Neuron (in vitro differentiated cells): Measurements from ENCODE around the gene ADAMTS16.

Experiments used
- H2AFZ ChIP-seq: one replicate; pipeline ENCODE4 v1.6.1; 2013; ENCODE audit warnings: low read depth, mild to moderate bottlenecking, inconsistent platforms, low read length, moderate library complexity
- H3K27me3 ChIP-seq: one replicate; pipeline ENCODE4 v1.6.1; 2013; ENCODE audit warnings: low read length; ENCODE audit not compliant: insufficient read depth
- H3K36me3 ChIP-seq: one replicate; pipeline ENCODE4 v1.6.1; 2013; ENCODE audit warnings: low read length; ENCODE audit not compliant: insufficient read depth
- H3K4me1 ChIP-seq: one replicate; pipeline ENCODE4 v1.6.1; 2013; ENCODE audit warnings: low read length; ENCODE audit not compliant: insufficient read depth
- H3K4me3 ChIP-seq: 2 replicates; pipeline ENCODE4 v1.5.1; 2013; ENCODE audit warnings: mild to moderate bottlenecking, low read length, moderate library complexity
- H3K9me3 ChIP-seq: one replicate; pipeline ENCODE4 v1.6.1; 2013; ENCODE audit warnings: low read length

The ADAMTS16 gene

GRCh38 chr5:5181650-5182324 lies 41.7 kb downstream of the ADAMTS16 start:
- no peaks in the 10 kb centered on the region for H3K36me3 ChIP-seq
- no peak overlapping the region for H3K4me3 ChIP-seq
- no peaks in the 10 kb centered on the region for H3K9me3 ChIP-seq
- no peak overlapping the region for H2AFZ ChIP-seq
- peaks cover 2% of the 10 kb centered on the region for H3K27me3 ChIP-seq
- H3K4me1 ChIP-seq: no peaks in the 10 kb centered on the region

- Histone ChIP-seq H3K4me1 (no peaks in the 10 kb centered on the region), H2AFZ (no peak overlapping the region), H3K9me3 (no peaks in the 10 kb centered on the region), H3K36me3 (no peaks in the 10 kb centered on the region), H3K27me3 (peaks cover 2% of the 10 kb centered on the region), H3K4me3 (no peak overlapping the region)
These were observed 42.5 kb downstream of the ADAMTS16 start for GRCh38 chr5:5182508-5183188.

- H3K36me3 ChIP-seq: no peaks in the 10 kb centered on the region
- H3K4me1 ChIP-seq: no peaks in the 10 kb centered on the region
- no peak overlapping the region for H2AFZ ChIP-seq
- H3K9me3 ChIP-seq: no peaks in the 10 kb centered on the region
- no peak overlapping the region for H3K4me3 ChIP-seq
- H3K27me3 ChIP-seq: peaks cover 2% of the 10 kb centered on the region
These were observed 43.1 kb downstream of the ADAMTS16 start for GRCh38 chr5:5183189-5183699.

GRCh38 chr5:5183933-5184332 lies 43.8 kb downstream of the ADAMTS16 start:
- no peaks in the 10 kb centered on the region for H3K36me3 ChIP-seq
- no peaks in the 10 kb centered on the region for H3K9me3 ChIP-seq
- no peaks in the 10 kb centered on the region for H3K4me1 ChIP-seq
- peaks cover 2% of the 10 kb centered on the region for H3K27me3 ChIP-seq
- no peak overlapping the region for H2AFZ ChIP-seq
- no peak overlapping the region for H3K4me3 ChIP-seq

GRCh38 chr5:5188376-5189050 lies 48.4 kb downstream of the ADAMTS16 start:
- Histone ChIP-seq H2AFZ (no peak overlapping the region), H3K27me3 (no peaks in the 10 kb centered on the region), H3K9me3 (no peaks in the 10 kb centered on the region), H3K36me3 (no peaks in the 10 kb centered on the region), H3K4me1 (no peaks in the 10 kb centered on the region), H3K4me3 (no peak overlapping the region)

- Histone ChIP-seq H3K4me3 (no peak overlapping the region), H3K9me3 (no peaks in the 10 kb centered on the region), H3K4me1 (no peaks in the 10 kb centered on the region), H2AFZ (no peak overlapping the region), H3K36me3 (no peaks in the 10 kb centered on the region), H3K27me3 (no peaks in the 10 kb centered on the region)
These were observed 48.9 kb downstream of the ADAMTS16 start for GRCh38 chr5:5189051-5189430.

GRCh38 chr5:5191906-5192305 lies 51.8 kb downstream of the ADAMTS16 start:
- H2AFZ ChIP-seq: no peak overlapping the region
- no peaks in the 10 kb centered on the region for H3K9me3 ChIP-seq
- H3K27me3 ChIP-seq: no peaks in the 10 kb centered on the region
- no peaks in the 10 kb centered on the region for H3K36me3 ChIP-seq
- H3K4me1 ChIP-seq: no peaks in the 10 kb centered on the region
- H3K4me3 ChIP-seq: no peak overlapping the region

- Histone ChIP-seq H3K4me1 (no peaks in the 10 kb centered on the region), H3K9me3 (no peaks in the 10 kb centered on the region), H2AFZ (no peak overlapping the region), H3K27me3 (no peaks in the 10 kb centered on the region), H3K4me3 (no peak overlapping the region), H3K36me3 (no peaks in the 10 kb centered on the region)
These were observed 52.6 kb downstream of the ADAMTS16 start for GRCh38 chr5:5192681-5193080.

- Histone ChIP-seq H3K4me1 (no peaks in the 10 kb centered on the region), H2AFZ (no peak overlapping the region), H3K36me3 (no peaks in the 10 kb centered on the region), H3K27me3 (no peaks in the 10 kb centered on the region), H3K9me3 (no peaks in the 10 kb centered on the region), H3K4me3 (no peak overlapping the region)
These were observed 55.2 kb downstream of the ADAMTS16 start for GRCh38 chr5:5195128-5195918.

- no peaks in the 10 kb centered on the region for H3K9me3 ChIP-seq
- no peaks in the 10 kb centered on the region for H3K4me1 ChIP-seq
- no peak overlapping the region for H3K4me3 ChIP-seq
- no peak overlapping the region for H2AFZ ChIP-seq
- no peaks in the 10 kb centered on the region for H3K36me3 ChIP-seq
- H3K27me3 ChIP-seq: no peaks in the 10 kb centered on the region
These were observed 58.0 kb downstream of the ADAMTS16 start for GRCh38 chr5:5198135-5198534.

GRCh38 chr5:5198815-5199214 lies 58.7 kb downstream of the ADAMTS16 start:
- H3K27me3 ChIP-seq: no peaks in the 10 kb centered on the region
- H3K4me1 ChIP-seq: no peaks in the 10 kb centered on the region
- no peak overlapping the region for H3K4me3 ChIP-seq
- H3K36me3 ChIP-seq: no peaks in the 10 kb centered on the region
- H2AFZ ChIP-seq: no peak overlapping the region
- no peaks in the 10 kb centered on the region for H3K9me3 ChIP-seq

- Histone ChIP-seq H3K4me1 (no peaks in the 10 kb centered on the region), H3K9me3 (no peaks in the 10 kb centered on the region), H2AFZ (no peak overlapping the region), H3K36me3 (no peaks in the 10 kb centered on the region), H3K4me3 (no peak overlapping the region), H3K27me3 (no peaks in the 10 kb centered on the region)
These were observed 59.4 kb downstream of the ADAMTS16 start for GRCh38 chr5:5199495-5199894.

- Histone ChIP-seq H3K9me3 (no peaks in the 10 kb centered on the region), H2AFZ (no peak overlapping the region), H3K4me3 (no peak overlapping the region), H3K36me3 (no peaks in the 10 kb centered on the region), H3K27me3 (no peaks in the 10 kb centered on the region), H3K4me1 (no peaks in the 10 kb centered on the region)
These were observed 60.0 kb downstream of the ADAMTS16 start for GRCh38 chr5:5200133-5200532.
